OCI-LY3 (cell line): ENCODE measurements around the gene TANGO2.

ENCODE experiments used
- CTCF ChIP-seq: fragments of 200-600, 300-600 bp; sonication (generic); IDR thresholded peaks from 2 replicates; pipeline ENCODE4 v1.5.1; 2014; ENCODE audit warnings: antibody characterized with exemption, low read length, low read depth
- EZH2phosphoT487 ChIP-seq: fragments of 200-600 bp; shearing (Covaris generic); IDR thresholded peaks from 2 replicates; pipeline ENCODE4 v1.6.1; 2018; ENCODE audit warnings: antibody characterized with exemption, mixed run types, low read depth

DNA sequence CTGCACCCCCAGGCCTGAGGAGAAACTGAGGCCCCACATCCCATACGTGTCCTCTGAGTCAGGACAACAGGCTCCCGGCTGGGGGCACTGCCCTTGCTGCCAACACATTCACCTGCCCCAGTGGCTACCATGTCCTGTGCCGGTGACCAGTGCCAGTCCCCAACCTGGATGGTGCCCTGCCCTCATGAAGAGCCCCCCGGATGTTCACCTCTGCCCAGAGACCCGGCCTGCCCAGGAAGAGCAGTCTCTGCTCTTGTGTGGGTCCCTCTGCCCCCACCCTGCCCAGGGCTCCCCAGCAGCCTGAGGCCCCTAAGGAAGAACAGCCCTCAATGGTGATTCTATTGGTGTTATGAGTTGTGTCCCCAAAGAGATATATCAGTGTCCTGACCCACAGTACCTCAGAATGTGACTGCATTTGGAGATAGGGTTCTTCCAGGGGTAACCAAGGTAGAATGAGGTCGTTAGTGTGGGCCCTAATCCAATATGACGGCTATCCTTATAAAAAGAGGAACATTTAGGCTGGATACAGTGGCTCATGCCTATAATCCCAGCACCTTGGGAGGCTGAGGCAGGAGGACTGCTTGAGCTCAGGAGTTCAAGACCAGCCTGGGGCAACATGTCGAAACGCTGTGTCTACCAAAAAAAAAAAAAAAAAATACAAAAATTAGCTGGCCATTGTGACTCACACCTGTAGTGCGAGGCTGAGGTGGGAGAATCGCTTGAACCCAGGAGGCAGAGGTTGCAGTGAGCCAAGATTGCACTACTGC lies 45.9 kb downstream of the TANGO2 start:
- TF ChIP-seq CTCF (no peak), EZH2phosphoT487 (no peak)
